ENCODE results near the gene SDHA.
"Not testable (repeated sequence)": the region's sequence is repeated elsewhere in the genome, so short reads cannot be mapped to it uniquely, and the experiment has no call there.

SDHA gene

DNA sequence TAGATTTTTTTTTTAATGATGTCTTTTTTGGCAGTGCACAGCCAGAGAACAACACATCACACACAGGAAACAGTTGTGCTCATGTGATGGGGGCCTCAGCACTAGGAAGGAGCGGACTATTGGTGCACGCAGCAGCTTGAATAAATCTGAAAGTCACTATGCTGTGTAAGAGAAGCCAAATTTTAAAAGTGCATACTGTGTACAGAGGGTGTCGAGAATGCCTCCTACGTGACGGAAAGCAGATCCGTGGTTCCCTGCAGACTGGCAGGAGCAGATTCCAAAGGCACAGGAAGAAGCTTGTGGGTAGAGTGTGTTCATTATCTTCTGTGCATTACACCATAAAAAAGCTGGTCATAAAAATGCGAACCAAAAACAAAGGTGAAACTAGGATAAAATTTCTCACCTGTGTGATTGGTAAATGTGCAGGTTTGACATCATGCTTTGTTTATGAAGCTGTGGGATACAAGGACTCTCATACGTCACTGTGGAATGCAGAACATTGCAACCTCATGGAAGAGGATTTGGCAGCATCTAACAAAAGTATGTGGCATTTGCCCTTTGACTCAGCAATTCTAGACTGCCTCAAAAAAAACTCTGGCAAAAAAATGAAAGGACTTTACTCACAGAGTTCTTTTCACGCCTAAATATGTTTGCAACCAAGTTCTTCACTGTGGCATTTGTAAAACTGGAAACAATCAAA, 45.3 kb downstream of the SDHA start:
- not testable (repeated sequence) for DNase-seq

DNA sequence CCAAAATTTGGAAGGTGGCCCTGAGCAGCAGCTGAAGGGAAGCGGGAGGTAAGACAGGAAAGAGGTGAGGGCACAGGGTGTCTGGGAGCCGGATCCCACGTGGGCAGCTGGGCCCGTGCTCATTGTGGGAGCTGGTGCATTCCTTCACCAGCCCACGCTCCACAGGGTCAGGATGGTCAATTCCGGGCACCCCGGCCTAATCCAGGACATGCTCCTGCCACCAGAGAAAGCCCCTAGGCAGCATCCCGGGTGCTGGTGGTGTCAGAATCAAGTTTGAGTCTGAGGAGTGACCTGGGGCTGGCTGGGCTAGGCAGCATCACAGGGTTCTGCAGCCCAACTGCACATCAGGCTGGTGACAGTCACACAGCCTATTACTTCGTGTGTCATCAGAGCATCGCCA, 46.2 kb downstream of the SDHA start:
- no peak for DNase-seq

DNA sequence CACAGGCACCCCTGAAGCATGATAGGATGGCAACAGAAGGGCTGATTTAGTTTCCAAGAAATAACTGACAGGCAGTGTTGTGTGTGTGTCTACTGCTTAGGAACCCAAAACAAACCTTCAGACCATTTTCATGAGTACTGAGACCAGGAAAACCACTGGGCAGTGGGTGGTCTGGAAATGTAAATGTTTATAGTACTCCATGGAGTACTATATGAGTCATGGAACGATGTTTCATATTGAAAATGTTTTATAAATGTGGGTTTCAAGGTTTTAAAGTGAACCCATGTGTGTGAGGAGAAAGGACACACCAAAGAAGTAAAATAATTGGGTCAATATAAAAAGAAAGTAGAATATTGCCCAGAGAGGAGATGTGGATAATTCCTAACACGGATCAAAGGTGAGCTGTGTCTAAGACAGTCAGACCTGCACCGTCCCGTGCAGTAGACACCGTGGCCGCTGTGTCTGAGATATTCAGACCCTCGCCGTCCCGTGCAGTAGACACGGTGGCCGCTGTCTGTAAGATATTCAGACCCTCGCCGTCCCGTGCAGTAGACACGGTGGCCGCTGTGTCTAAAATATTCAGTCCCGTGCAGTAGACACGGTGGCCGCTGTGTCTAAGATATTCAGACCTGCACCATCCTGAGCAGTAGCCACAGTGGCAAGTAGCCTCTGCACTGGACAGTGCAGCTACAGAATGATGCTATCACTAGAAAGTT, 48.3 kb downstream of the SDHA start:
- DNase-seq = not testable (repeated sequence)

DNA sequence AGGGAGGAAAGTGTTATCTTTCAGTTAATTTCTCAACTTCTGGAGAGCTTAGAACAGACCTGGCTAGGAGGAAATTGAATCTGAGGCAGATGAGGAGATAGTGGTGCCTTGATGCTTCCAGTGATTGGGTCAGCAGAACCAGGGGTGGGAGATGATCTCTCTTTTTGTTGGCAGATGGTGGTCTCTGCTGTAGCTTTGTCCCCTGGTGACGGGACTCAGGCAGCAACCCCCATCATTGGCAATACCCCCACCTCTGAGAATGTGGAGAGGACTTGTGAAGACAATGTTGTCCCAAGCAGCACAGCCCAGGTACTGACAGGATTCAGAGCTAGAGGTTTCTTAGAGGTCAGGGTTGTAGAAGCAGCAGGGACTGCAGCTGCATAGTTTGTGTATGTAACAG, 49.6 kb downstream of the SDHA start:
- no peak for DNase-seq

DNA sequence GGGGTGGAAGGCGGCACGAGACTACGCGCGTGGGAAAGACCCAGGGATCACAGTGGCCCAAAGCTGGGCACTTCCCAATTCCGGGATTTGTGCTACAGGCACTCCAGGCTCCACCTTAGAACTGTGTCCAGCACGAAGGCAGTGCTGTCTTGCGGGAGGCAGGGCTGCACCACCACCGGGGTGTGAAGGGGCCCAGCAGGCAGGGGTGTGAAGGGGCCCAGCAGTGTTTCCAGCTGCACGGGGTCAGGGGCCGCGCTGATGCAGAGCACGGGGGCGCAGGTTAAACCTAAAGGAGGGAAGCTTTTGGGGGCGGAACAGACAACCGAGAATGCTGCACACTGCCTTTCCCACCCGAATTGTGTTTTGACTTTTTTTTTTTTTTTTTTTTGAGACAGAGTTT, 52.2 kb downstream of the SDHA start:
- no peak for DNase-seq

DNA sequence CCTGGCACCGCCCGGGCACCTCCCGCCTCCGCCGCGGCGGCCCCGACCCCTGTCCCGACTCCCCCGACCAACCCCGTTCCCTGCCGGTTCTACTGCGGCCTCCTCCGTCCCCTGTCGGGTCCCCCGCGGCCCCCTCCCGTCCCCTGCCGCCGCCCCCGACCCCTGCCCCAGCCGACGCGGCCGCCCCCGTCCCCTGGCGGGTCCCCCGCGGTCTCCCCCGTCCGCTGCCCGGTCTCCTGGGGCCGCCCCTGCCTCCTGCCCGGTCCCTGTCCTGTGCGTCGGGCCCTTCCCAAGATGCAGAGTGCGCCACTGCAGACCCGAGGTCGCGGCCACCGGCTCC, 53.7 kb downstream of the SDHA start:
- not testable (repeated sequence) for DNase-seq

DNA sequence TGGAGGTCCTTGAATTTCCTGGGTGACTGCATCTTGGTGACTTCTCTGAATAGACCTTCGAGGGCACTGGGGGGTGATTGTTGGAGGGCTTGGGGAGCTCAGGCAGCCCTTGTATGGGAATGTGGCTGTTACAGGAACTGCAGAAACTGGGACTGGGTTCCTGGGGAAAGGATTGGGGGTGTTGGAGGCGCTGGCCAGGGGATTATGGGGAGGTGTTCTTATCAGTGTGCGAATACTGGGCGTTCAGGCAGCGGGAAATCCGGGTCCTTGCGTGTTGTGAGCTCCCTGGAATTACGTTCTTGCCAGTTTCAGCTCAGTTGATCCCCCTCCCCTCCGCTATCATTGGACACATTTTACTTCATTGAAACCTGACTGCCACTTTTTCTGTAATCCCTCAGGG, 55.0 kb downstream of the SDHA start:
- DNase-seq = not testable (repeated sequence)

DNA sequence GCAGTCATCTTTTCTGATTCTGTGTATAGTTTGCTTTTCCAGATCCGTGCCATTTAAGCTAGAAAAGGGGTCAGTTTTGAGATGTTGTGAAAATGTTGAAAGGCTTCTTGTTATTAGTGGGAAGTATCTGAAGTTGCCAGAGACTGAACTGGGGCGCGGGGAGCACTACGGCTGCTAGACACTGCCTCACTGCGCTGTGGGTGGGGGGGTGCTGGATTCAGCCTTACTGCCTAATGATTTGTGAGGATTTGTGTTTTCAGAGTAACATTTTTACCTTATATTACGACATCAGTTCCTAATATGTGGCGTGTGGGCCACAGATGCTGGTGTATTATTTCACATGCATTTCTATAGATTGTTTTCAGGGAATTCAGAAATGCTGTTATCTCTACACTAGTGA, 55.4 kb downstream of the SDHA start:
- not testable (repeated sequence) for DNase-seq

DNA sequence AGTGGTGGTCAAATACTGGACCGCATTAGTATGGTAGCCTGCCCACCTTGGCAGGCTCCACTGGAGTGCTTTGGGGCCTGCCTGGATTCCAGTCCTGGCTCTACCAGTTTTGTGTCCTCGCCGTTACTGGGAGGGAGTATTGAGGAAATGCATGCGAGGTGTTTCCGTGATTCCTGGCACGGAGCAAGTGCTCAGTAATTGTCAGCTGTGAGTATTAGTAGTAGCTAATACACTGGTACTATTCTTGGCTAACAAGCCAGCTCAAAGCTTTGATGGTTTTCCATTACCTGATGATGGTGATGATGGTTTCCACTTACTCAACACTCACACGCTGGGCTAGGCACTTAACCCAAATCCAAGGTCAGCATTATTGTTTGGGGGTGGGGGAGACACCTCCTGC, 56.2 kb downstream of the SDHA start:
- not testable (repeated sequence) for DNase-seq

DNA sequence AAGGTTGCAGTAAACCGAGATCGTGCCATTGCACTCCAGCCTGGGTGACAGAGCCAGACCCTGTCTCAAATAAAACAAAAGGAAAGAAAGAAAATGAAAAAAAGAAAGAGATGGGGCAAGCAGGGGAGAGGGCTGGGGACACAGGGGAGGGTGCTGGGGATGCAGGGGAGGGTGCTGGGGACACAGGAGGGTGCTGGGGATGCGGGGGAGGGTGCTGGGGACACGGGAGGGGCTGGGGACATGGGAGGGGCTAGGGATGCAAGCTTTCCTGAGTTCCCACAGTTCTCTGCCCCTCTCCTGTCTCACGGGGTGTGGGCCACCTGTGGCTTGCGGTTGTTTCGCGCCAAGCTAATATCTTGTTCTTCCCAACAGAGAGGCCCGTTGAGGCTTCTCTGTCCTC, 60.5 kb downstream of the SDHA start:
- DNase-seq = no peak

DNA sequence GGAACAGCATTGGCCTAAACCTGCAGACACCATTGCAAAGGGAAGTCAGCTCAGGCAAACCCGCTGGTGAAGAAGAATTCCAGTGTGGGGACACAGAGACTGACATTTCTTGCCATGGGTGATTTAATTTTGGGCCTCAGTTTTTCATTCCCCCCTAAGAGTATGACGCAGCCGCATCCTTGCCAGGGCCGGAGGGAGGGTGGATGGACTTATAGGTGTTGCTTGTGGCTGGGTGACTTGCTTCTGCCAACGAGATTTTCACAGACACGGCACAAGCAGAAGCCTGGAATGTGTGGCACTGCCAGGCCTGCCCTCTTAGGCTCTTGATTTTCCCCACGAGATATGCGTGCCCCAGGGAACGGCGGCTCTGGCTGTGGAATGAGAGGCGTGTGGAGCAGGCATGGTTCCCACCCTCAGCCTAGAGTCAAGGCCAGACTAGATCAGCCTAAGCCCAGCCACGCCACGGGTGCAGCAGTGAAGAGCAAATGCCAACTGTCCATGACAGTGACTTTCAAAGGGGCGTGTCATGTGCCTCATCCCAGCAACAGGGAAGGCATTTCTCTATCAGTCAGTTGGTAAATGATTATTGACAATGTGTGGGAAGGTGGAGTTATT, 61.0 kb downstream of the SDHA start:
- not testable (repeated sequence) for DNase-seq

DNA sequence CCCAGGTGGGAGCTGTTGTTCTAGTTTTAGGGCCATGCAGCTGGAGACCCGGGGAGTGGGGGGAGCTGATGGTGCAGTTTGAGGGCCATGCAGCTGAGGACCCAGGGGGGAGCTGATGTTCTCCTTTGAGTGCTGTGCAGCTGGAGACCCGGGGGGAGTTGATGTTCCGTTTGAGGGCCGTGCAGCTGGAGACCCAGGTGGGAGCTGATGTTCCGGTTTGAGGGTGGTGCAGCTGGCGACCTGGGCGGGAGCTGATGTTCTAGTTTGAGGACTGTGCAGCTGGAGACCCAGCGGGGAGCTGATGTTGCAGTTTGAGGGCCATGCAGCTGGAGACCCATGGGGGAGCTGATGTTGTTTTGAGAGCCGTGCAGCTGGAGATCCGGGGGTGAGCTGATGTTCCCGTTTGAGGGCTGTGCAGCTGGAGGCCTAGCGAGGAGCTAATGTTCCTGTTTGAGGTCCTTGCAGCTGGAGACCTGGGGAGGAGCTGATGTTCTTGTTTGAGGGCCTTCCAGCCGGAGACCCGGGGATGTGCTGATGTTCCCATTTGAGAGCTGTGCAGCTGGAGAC, 68.0 kb downstream of the SDHA start:
- DNase-seq = no peak

DNA sequence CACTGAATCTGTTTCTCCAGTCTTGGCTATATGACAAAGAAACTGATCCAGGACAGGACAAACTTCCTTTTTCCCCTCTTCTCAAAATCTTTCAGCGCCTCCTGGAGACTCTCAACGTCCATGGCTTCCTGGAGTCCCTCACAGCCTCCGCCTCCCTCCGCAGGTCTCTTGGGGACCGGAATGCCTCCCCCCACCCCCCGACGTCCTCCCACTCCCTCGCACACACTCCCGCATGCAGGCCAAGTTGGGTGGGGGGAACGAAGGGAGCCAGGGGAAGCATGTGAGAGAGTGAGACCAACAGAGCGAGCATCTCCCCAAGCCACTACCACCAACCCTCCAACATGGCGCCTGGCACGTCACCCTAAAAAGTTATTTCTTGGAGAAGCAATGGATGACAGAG, 72.1 kb downstream of the SDHA start:
- not testable (repeated sequence) for DNase-seq

DNA sequence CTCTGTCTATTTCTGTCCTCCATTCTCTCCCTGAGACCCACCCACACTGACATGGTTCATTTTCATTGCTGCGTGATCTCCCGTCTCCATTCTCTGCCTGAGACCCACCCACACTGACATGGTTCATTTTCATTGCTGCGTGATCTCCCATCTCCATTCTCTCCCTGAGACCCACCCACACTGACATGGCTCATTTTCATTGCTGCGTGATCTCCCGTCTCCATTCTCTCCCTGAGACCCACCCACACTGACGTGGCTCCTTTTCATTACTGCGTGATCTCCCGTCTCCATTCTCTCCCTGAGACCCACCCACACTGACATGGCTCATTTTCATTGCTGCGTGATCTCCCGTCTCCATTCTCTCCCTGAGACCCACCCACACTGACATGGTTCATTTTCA, 73.2 kb downstream of the SDHA start:
- not testable (repeated sequence) for DNase-seq

DNA sequence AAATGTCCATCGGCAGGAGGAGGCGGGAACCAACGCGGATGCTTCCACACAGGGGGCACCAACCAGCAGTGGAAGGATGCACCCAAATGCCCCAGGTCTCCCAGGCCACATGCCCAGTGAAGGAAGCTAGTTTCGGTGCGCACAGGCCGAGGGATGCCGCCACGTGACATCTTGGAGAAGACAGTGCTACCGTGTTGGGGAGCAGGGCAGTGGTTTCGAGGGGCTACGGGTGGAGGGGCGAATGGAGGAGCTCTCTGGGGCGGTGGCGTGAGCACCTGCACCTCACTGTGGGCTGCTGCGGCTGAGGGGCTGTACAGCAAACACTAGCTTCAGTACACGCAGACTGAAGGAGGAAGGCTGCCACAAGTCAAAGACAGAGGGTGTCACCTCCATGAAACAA, 76.7 kb downstream of the SDHA start:
- not testable (repeated sequence) for DNase-seq

DNA sequence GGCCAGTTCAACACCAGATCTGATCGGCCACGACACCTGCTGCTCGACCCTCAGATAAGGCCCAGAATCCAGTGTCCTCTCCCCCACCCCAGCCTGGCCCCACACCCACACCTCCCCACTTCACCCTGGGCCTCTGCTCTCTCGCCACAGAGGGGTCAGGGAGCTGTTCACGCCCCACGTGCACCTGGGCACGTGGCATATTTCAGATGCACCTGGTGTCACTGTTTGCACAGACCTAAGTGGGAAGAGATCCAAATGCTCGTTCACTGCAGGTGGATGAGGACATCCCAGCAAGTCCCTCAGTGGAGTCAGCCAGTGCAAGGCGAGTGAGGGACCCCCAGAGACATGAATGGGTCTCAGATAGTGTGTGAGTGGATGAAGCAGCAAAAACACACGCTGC, 78.1 kb downstream of the SDHA start:
- not testable (repeated sequence) for DNase-seq

DNA sequence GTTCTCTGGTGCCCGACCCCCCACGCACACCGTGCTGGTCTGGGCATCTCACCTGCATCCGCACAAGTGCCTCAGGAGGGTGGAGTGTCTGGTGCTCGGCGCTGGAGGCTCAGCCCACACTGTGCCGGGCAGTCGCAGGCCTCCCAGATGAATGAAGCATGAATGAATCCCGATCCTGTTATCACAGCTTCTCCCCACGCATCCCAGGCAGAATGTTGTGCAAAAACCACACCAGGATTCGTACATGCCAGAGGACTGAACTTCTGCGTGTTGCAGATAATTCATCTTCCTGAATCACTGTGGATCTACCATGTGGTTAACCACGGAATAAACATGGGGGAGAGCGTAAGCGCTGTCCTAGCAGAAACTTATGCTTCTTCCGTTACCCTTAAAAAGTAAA, 78.8 kb downstream of the SDHA start:
- not testable (repeated sequence) for DNase-seq

DNA sequence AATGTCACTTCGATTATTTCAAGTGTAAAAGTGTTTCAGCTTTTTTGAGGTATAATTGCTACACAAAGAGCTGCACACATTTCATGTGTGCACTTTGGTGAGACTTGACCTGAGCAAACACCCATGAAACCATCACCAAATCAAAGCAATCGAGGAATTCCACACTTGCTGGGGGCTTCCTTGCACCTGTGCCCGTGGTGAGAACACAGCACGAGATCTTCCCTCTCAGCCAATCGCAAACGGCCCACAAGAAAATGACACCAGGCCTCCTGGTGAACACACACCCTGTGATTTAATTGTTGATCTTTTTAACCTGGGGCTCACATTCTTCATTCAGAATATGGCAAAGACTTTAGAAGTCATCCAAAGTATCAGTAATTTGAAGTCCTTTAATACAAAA, 79.3 kb downstream of the SDHA start:
- DNase-seq = not testable (repeated sequence)

DNA sequence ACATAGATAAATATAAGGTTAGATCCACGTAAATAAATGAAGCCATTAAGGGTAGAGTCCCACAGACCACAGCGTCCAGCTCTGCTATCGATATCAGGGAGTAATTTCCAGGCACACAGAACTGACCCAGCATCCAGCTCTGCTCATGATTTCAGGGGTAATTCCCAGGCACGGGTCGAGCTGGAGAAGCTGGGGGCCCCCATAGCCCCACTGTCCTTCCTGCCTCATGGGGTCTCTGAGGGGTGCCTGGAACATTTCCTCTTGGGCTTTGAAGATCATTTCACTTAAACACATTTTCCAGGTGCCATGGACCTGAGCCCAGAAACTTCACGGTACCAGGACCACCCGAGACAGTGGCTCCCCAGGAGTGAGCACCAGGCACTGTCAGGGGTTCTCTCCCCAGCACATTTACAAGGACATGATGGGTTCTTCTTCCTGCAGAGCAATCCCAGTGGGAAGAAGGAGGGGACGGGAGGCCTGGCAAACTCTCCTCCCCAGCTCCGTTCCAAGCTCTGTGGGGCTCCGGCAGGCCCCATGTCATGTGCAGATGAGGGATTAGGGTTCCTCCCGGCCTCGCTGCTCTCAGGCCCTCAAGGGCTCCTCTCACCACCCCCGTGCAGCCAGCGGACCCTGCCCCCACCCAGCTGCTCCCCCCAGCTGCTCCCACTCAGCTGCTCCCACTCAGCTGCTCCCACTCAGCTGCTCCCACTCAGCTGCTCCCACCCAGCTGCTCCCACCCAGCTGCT, 80.0 kb downstream of the SDHA start:
- DNase-seq = not testable (repeated sequence)

DNA sequence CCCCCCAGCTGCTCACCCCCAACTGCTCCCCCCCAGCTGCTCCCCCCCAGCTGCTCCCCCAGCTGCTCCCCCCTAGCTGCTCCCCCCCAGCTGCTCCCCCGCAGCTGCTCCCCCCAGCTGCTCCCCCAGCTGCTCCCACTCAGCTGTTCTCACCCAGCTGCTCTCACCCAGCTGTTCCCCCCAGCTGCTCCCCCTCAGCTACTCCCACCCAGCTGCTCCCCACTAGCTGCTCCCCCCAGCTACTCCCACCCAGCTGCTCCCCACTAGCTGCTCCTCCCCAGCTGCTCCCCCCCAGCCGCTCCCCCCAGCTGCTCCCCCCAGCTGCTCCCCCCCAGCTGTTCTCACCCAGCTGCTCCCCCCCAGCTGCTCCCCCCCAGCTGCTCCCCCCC, 80.6 kb downstream of the SDHA start:
- DNase-seq = no peak

DNA sequence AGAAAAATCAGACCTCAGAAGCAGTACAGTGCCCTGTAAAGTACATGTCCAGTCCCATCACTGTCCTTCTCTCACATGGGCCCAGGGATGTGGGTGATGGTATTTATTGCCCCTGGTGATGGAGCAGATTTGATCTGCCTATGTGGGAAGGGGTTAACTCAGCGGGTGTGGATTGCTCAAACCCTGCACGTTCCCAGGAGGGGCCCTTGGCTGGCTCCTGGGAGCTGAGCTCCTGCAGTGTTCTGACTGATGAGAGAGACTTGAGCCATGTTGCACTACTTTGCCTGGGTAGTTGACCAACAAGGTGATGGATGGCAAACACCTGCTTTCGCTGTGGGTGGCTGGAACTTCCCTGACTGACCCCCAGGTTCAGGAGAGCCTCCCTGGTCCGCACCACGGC, 81.8 kb downstream of the SDHA start:
- not testable (repeated sequence) for DNase-seq

DNA sequence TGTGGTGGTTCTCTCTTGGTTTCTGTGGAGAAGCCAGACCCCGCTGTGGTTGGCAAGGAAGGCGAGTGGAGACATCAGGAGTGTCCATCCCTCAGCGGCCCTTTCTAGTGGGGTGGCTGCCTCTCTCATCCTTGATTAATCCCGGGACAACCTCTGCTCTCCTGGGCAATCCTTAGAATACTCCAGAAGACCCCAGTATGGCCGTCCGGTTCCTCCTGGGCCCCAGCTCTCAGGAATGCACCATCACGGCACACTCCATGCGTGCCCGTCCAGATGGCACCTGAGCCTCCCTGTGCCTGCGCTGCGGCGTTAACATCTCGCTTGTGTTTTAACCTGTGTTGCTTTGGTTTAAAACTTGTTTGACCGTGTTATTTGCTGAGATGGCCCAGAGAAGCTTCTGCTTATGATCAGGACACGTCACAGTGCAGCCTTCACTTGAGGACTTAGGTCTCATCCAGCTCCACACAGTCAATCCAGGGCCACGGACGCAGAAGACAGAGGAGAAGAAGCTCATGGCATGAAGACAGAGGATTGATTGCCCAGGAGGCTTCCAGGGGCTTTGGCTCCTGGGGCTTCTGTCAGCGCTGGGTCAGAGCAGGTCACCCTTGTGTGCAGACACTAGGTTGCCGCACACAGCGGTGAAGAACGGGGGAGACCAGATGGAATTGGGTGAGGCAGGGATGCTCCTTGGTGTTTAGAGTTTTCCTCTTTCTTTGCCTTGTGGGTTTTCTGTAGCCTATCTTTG, 82.7 kb downstream of the SDHA start:
- not testable (repeated sequence) for DNase-seq
